Head of caudate nucleus (tissue), 42 donors: Measurements from ENCODE around the gene TBX1.
"Not testable (repeated sequence)": the region's sequence is repeated elsewhere in the genome, so short reads cannot be mapped to it uniquely, and the experiment has no call there.

Experiments
- DNase-seq, 42 donors: peaks; one replicate each; pipeline versions ENCODE4 v3.0.0 to v3.0.0-alpha.2; 2020 to 2021; ENCODE audit warnings: mixed read lengths in 7 of 42
- intact Hi-C: fragments of 100-400 bp; cut with DNase I; formaldehyde crosslinking; loops from one replicate; pipeline ENCODE4 v1.15.0; 2022

TBX1 gene

DNA sequence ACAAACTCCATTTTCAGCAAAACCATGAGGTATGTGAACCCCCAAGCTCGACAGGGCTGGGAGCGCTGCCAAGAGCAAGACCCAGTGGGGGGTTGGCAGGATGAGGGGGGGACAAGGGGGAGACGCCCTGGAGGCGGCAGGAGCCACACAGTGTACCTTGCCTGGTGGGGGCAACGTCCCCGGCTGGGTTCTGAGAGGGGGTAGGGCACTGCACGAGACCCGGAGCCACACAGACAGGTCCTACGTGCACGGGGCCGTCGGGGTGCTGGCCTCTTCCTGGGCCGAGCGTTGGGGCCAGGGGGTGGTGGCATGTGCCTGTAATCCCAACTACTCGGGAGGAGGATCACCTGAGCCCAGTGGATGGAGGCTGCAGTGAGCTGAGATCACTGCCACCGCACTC, 28.8 kb downstream of the TBX1 start:
- intact Hi-C loops = no loop called here
- no peak for DNase-seq

DNA sequence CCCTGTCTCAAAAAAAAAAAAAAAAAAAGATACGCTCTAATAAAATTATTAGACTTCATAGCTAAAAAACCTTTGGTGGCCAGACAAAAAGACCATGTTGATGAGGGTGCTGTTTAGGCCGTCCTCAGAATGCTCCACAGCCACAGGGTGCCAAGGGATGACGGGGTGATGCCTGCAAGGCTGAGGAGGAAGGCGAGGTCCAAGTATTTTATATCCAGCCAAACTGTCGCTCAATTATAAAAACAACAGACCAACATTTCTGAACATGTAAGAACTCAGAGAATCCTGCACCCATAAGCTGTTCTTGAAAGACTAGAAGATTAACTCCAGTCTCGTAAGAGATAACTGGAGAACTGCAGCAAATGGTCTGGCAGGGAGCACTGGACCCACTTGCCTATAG, 29.2 kb downstream of the TBX1 start:
- intact Hi-C loops = no loop called here

DNA sequence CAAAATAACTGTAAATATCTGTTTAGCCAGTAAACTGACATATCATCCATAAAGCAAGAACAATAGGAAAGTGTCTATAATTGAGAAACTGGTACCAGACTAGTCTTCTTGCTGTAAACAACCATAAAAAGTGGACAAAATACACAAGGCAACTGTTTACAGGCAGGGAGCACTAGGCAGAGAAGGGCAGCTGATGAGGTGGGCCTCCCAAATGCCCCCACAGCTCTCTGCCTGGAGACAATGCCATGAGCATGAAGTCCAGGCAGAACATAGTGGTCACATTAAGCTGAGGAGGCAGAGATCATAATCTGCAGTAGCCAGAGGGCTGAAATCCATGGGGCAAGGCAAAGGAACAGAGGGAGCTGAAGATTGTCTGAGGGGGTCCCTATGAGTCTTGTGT, 30.7 kb downstream of the TBX1 start:
- no peak for DNase-seq
- intact Hi-C loops = no loop called here

More for the DNA sequence above, 29.2 kb downstream of the TBX1 start:
- no peak for DNase-seq

DNA sequence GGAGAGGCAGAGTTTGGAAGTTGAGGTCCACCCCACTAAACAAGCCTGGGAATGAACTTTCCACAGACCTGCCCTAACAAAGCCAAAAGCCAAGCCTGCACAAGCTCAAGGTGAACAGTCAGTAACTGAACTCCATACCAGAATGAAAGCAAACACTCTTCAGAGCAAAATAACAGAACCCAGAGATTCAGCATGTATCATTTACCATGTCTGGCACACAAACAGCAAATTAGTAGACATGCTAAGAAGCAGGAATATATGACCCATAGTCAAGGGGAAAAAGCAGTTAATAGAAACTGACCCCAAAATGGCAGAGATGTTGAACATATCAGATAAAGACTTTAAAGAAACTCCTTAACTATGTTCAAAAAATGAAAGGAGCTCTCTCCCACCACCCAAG, 31.3 kb downstream of the TBX1 start:
- no peak for DNase-seq
- intact Hi-C loops = no loop called here

- intact Hi-C loops, DNase-seq: not testable (repeated sequence)
Observed at GRCh38 chr22:19792383-19792896, 31.9 kb downstream of the TBX1 start.

GRCh38 chr22:19793161-19793560, 32.6 kb downstream of the TBX1 start:
- intact Hi-C loops = no loop called here

DNA sequence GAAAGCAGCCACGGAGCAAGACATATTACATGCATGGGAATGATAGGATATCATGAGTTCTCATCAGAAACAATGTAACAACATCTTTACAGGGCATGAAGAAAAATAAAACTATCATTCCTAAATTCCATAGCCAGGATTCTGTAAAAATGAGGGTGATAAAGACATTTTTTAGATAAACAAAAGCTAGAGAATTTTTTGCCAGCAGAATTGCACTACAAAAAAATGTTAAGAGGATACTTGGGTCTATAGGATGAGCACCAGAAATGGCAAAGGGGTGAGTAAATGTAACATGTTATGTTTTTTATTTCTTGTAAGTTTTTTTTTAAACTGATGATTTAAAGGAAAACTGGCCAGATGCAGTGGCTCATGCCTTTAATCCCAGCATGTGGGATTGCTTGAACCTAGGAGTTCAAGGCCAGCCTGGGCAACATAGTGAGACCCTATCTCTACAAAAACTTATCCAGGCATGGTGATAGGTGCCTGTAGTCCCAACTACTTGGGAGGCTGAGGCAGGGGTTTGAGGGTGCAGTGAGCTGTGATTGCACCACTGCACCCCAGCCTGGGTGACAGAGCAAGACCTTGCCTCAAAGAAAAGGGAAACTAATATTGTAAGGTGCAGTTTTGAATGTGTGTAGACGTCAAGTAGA, 33.2 kb downstream of the TBX1 start:
- intact Hi-C loops = no loop called here
- no peak for DNase-seq

More at GRCh38 chr22:19793161-19793560, 32.6 kb downstream of the TBX1 start:
- no peak for DNase-seq

GRCh38 chr22:19795617-19796008, 35.0 kb downstream of the TBX1 start:
- DNase-seq = peak in 14 of 42 donors; percentile 14 to 68 (median 36)
- intact Hi-C loops = no loop called here

GRCh38 chr22:19796160-19796559, 35.6 kb downstream of the TBX1 start:
- intact Hi-C loops = no loop called here
- DNase-seq = no peak

- intact Hi-C loops = no loop called here
- no peak for DNase-seq
Observed at GRCh38 chr22:19797086-19798002, 36.8 kb downstream of the TBX1 start.

- no peak for DNase-seq
- intact Hi-C loops = no loop called here
Observed at GRCh38 chr22:19798003-19798665, 37.6 kb downstream of the TBX1 start.

DNA sequence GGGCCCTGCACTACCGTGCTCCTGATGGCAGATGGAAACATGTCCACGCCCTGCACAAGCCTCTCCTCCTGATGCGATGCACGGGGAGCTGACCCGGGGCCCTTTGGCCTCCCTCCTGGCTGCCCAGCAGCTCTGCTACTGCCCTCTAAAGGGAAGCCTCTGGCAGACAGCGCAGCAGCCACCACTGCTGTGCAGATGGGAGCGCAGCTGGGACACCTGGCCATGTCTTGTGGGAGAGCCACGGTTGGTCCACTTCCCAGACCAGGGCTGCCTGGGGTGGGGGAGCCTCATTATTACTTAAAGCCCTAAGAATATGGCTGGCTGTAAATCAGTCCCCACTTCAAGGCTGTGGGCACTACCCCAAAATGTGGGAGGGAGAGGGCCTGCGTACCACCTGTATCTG, 38.3 kb downstream of the TBX1 start:
- intact Hi-C loops = no loop called here

GRCh38 chr22:19799322-19800190, 39.0 kb downstream of the TBX1 start:
- intact Hi-C loops = no loop called here
- DNase-seq = no peak

More for the DNA sequence above, 38.3 kb downstream of the TBX1 start:
- DNase-seq = no peak

DNA sequence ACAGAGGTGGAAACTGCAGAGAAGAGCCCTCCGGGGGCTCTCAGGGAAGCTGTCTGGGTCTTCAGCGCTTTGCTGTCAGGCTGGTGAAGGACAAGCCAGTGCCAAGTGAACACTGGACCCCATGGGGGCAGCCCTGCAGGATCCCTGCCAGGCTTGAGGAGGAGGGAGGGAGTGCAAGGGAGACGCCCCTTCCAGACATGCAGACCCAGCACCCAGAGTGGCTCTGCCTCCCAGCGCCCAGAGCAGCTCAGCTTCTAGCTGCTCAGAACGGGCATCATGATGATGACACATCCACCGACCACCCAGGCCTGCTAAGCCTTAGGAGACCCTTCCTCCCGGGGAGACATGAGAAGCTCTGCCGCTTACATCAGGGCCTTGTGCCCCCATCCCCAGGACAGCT, 39.7 kb downstream of the TBX1 start:
- no peak for DNase-seq
- intact Hi-C loops = no loop called here

GRCh38 chr22:19800761-19801244, 40.2 kb downstream of the TBX1 start:
- intact Hi-C loops = no loop called here
- no peak for DNase-seq

- DNase-seq = no peak
- intact Hi-C loops = no loop called here
Observed at GRCh38 chr22:19801340-19802000, 40.9 kb downstream of the TBX1 start.

DNA sequence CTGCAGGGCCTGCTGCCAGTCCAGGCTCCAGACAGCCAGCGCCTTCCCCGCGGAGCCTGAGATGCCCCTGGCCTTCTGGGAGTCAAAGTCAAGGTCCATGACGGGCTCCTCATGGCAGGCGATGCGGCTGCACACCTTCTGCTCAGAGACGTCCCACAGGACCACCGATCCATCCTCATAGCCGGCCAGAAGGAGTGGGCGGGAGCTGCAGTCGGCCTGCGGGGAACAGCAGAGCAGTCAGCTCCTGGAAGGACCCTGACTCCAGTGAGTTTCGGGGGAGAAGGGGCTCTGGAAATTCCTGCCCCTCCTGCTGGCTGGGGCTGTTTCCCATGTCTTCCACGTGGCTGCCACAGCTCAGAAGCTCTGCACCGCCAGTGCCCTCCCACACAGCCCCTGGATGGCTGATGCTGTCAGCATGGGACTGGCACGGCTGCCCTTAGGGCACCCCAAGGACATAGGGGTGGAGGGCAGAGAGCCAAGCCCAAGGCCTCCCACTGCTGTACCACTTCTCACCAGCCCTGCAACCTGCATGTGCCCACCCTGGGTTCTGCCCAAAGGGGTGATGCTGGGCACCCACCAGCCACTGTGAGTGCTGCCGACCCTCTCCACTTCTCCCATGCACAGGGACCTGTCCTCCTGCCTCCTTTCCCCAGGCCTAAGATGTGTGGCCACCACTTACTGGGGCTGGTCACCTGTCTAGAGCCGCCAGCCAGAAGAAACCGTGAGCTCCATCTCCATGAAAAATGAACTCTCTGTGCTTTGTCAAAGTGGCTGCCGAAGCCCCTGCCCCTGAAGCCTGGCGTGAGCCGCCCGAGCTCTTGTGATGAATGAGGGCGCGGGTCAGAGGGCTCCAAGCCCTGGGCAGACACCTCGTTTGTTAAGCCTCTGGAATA, 41.7 kb downstream of the TBX1 start:
- DNase-seq = peak in 27 of 42 donors; percentile 9 to 67 (median 38)
- intact Hi-C loops = no loop called here
